ENCODE data around the gene ZFAND3. TPM values are rescaled to one million over a fixed set of nuclear protein-coding genes. Genes with fewer than 3 reads are reported as not detected.
A peak's percentile ranks its signal among the peaks of the same experiment; 100 is the strongest.
"Not testable (repeated sequence)": the region's sequence is repeated elsewhere in the genome, so short reads cannot be mapped to it uniquely, and the experiment has no call there.

The ZFAND3 gene
- total and polyA plus RNA-seq, 8 donors = 19.8 to 164 (median 37.3) TPM

DNA sequence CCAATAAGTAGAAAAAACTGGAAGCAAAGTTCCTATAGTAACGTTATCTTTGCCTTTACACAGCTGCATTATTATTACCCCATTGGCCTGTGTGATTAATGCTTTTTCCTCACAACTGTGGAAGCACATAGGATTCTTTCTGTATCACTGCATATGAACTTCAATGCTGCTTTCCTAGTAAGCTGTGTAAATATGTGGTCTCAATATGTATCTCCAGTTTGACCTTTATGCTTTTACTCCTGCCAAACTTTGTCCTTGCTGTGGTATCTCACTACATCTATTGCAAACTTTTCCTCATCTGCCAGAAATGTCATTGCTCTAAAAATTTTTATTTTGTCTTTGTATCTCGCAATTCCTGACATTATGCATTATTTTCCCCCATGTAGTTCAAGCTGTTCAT, 168.6 kb downstream of the ZFAND3 start:
- H3K36me3 ChIP-seq = no peaks in the 10 kb centered on the region
- H3K27me3 ChIP-seq = no peaks in the 10 kb centered on the region
- H3K27ac ChIP-seq = no peak overlapping the region
- intact Hi-C loops (cut with DNase I; ENCODE audit: low total_unique reads) = no loop called here
- no peak overlapping the region for H3K4me3 ChIP-seq
- 42 to 74% (median 66%) methylated on average over 2 of the region's 2 CpGs for WGBS, 5 donors
- DNase-seq = peak in 1 of 2 donors; percentile 47
- TF ChIP-seq POLR2AphosphoS5 (IDR thresholded peaks at IDR 0.05) (no peak), POLR2A (IDR thresholded peaks at IDR 0.05) (no peak)
- peaks cover 28 to 76% (median 54%) of the 10 kb centered on the region in 4 donors for H3K4me1 ChIP-seq
- no peaks in the 10 kb centered on the region for H3K9me3 ChIP-seq

DNA sequence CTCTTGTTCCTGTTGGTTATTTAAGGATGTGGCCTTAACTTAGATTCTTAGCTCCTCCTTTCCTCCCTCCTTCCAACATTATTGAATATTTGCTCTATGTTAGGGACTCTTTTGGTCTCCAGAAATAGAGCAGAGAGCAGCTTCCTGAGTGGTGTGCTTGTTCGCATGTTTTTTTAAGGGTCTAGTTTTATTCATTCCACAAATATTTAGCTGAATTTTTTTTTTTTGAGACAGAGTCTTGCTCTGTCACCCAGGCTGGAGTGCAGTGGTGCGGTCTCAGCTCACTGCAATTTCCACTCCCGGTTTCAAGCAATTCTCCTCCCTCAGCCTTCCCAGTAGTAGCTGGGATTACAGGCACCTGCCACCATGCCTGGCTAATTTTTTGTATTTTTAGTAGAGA, 169.2 kb downstream of the ZFAND3 start:
- intact Hi-C loops (cut with DNase I; ENCODE audit: low total_unique reads) = no loop called here
- no peak overlapping the region for H3K4me3 ChIP-seq
- H3K27me3 ChIP-seq = no peaks in the 10 kb centered on the region
- H3K27ac ChIP-seq = peak overlapping the region in 1 of 5 donors; percentile 14
- H3K4me1 ChIP-seq = peaks cover 28 to 76% (median 53%) of the 10 kb centered on the region in 4 donors
- WGBS, 5 donors = 43 to 79% (median 63%) methylated on average over 3 of the region's 3 CpGs
- peak in 1 of 2 donors; percentile 28 for DNase-seq
- H3K36me3 ChIP-seq = no peaks in the 10 kb centered on the region
- TF ChIP-seq POLR2AphosphoS5 (IDR thresholded peaks at IDR 0.05) (no peak), POLR2A (IDR thresholded peaks at IDR 0.05) (no peak), EP300 (IDR thresholded peaks at IDR 0.05) (no peak)
- TF ChIP-seq, protein P1, sequence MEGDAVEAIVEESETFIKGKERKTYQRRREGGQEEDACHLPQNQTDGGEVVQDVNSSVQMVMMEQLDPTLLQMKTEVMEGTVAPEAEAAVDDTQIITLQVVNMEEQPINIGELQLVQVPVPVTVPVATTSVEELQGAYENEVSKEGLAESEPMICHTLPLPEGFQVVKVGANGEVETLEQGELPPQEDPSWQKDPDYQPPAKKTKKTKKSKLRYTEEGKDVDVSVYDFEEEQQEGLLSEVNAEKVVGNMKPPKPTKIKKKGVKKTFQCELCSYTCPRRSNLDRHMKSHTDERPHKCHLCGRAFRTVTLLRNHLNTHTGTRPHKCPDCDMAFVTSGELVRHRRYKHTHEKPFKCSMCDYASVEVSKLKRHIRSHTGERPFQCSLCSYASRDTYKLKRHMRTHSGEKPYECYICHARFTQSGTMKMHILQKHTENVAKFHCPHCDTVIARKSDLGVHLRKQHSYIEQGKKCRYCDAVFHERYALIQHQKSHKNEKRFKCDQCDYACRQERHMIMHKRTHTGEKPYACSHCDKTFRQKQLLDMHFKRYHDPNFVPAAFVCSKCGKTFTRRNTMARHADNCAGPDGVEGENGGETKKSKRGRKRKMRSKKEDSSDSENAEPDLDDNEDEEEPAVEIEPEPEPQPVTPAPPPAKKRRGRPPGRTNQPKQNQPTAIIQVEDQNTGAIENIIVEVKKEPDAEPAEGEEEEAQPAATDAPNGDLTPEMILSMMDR (IDR thresholded peaks at IDR 0.05) = no peak
- no peaks in the 10 kb centered on the region for H3K9me3 ChIP-seq

DNA sequence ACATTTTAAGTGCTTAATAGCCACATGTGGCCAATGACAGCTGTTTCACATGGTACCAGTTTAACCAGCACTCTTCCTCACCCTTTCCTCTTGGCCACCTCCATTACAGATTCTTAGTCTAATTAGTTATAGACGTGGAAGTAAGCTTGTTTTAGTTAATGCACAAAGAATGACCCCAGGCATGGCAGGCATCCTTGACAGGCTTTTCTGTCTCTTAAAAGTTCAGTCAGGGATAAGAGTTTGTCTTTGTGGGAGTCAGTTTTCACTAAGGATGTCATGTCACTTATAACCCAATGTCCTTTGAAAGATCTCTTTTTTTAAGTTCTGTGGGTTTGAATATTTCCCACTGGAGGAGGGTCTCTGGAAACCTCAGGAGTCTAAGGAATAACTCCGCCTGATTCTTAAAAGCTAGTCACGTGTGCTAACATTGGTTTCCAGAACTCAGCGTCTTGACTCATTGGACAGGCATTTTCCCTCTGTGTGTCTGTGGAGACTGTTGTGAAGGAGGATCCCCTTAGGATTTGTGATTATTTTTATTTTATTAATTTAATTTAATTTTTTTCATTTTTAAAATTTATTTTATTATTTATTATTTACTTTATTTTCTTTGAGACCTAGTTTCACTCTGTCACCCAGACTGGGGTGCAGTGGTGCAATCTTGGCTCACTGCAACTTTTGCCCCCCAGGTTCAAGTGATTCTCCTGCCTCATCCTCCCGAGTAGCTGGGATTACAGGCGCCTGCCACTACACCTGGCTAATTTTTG, 171.4 kb downstream of the ZFAND3 start:
- H3K4me3 ChIP-seq = no peak overlapping the region

DNA sequence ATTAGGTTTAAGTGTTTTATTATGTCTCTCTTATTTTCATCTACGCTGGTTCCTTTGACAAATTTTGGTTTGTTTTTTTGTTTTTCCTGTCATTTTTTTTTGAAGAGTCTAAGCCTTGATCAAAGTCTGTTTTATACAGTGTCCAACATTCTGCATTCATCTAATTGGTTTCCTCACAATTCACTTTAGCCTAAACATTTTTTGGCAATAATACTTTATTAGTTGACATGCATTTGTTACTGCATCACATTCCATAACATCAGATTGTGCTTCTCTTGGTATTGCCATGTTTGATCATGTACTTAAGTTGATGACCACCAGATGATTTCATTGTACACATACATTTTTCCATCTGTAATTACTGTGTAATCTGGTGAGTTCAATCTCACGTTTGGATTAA, 173.2 kb downstream of the ZFAND3 start:
- H3K4me3 ChIP-seq = no peak overlapping the region
- H3K9me3 ChIP-seq = no peaks in the 10 kb centered on the region
- H3K27me3 ChIP-seq = no peaks in the 10 kb centered on the region
- no peak for DNase-seq
- 83 to 89% (median 86%) methylated on average over 2 of the region's 2 CpGs for WGBS, 5 donors
- intact Hi-C loops (cut with DNase I; ENCODE audit: low total_unique reads) = no loop called here
- TF ChIP-seq, protein P1 (IDR thresholded peaks at IDR 0.05) = no peak
- TF ChIP-seq POLR2AphosphoS5 (IDR thresholded peaks at IDR 0.05) (no peak), EP300 (IDR thresholded peaks at IDR 0.05) (no peak), POLR2A (IDR thresholded peaks at IDR 0.05) (no peak)
- H3K27ac ChIP-seq = no peak overlapping the region
- H3K4me1 ChIP-seq = peaks cover 23 to 49% (median 34%) of the 10 kb centered on the region in 4 donors
- H3K36me3 ChIP-seq = no peaks in the 10 kb centered on the region

More for the DNA sequence above, 171.4 kb downstream of the ZFAND3 start:
- no peak for TF ChIP-seq POLR2A (IDR thresholded peaks at IDR 0.05)
- TF ChIP-seq POLR2AphosphoS5 (IDR thresholded peaks at IDR 0.05) = no peak
- TF ChIP-seq, protein P1 (IDR thresholded peaks at IDR 0.05) = no peak
- TF ChIP-seq EP300 (IDR thresholded peaks at IDR 0.05) = no peak
- Histone ChIP-seq H3K4me1 (peaks cover 33 to 67% (median 50%) of the 10 kb centered on the region in 4 donors), H3K36me3 (no peaks in the 10 kb centered on the region), H3K27ac (peak overlapping the region in 2 of 5 donors; percentile 14 to 31), H3K9me3 (no peaks in the 10 kb centered on the region), H3K27me3 (no peaks in the 10 kb centered on the region)
- DNase-seq = peak in 1 of 2 donors; percentile 39
- 60 to 77% (median 66%) methylated on average over 6 of the region's 6 CpGs for WGBS, 5 donors
- intact Hi-C loops (cut with DNase I; ENCODE audit: low total_unique reads) = no loop called here

DNA sequence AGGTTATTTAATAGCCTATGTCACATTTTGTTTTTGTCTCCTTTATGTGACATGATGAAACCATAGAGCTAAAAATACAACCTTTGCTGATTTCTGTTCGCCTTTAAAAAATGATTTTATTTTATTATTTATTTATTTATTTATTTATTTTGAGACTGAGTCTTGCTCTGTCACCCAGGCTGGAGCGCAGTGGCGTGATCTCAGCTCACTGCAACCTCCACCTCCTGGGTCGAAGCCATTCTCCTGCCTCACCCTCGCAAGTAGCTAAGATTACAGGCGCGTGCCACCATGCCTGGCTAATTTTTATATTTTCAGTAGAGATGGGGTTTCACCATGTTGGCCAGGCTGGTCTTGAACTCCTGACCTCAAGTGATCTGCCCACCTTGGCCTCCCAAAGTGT, 173.7 kb downstream of the ZFAND3 start:
- intact Hi-C loops (cut with DNase I; ENCODE audit: low total_unique reads); H3K36me3 ChIP-seq; H3K27ac ChIP-seq; H3K9me3 ChIP-seq; H3K27me3 ChIP-seq; H3K4me3 ChIP-seq; DNase-seq: not testable (repeated sequence)
- H3K4me1 ChIP-seq = peaks cover 19 to 45% (median 30%) of the 10 kb centered on the region in 4 donors
- 95 to 98% (median 96%) methylated on average over 7 of the region's 7 CpGs for WGBS, 5 donors

Data from stomach (tissue), 9 donors.